NCI-H2171 (cell line): ENCODE results near the gene ZNF219.
"Not testable (repeated sequence)": the region's sequence is repeated elsewhere in the genome, so short reads cannot be mapped to it uniquely, and the experiment has no call there.

Experiments used
- DNase-seq: peaks from one replicate; lab custom pipeline; 2025; lab: John Stamatoyannopoulos, UW

Gene ZNF219

DNA sequence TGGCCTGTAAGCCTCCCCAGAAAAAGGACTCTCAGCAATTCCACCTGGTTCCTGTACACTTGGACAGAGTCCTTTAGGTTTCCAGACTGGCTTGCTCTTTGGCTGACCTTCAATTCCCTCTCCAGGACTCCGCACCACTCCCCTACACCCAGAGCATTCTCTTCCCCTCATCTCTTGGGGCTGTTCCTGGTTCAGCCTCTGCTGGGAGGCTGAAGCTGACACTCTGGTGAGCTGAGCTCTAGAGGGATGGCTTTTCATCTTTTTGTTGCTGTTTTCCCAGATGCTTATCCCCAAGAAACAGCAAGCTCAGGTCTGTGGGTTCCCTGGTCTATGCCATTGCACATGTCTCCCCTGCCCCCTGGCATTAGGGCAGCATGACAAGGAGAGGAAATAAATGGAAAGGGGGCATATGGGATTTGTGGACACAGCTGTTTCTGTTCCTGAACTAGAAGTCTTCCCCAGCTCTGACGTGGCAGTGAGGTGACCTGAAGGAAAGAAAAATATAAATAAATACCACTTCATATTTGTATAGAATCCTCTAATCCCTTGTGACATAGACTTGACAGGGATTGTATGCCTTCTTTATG is 55.0 kb downstream of the ZNF219 start:
- no peak for DNase-seq

DNA sequence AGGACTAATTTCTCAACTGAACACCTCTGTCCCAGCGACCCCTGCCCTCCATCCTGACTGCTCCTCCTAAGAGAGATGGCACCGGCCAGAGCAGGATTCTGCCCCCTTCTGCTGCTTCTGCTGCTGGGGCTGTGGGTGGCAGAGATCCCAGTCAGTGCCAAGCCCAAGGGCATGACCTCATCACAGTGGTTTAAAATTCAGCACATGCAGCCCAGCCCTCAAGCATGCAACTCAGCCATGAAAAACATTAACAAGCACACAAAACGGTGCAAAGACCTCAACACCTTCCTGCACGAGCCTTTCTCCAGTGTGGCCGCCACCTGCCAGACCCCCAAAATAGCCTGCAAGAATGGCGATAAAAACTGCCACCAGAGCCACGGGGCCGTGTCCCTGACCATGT is 55.5 kb downstream of the ZNF219 start:
- no peak for DNase-seq

DNA sequence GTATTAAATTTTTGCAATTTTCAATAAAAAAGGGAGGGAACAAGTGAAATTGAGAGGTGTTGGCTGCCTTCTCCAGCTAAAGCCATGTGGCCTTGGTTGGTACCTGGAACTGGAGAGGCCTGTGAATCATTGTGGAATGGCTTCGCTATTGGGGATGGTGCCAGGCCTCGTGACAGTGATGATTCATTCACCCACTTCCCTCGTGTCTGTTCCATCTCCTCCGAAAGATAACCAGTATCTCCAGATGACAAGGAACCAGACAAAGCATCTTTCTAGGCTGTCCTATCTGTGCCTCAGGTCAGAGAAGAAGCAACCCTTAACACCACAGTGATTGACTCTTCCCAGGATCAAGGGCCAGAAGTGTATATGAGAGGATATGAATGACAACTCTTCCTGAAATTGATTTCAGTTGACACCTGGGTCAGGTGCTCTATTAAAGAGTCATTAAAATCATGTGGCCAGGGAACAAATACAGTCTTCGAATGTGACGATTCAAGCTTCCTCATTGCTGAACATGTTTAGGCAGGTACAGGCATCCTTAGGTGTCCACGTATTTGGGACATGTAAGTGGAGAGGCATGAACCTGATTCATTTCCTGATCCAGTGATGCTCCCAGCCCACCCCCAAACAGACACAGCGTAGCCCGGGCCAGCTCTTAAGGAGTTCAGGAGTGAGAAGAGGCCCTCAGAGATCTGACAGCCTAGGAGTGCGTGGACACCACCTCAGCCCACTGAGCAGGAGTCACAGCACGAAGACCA is 56.6 kb downstream of the ZNF219 start, which contains the start of gene RNASE7:
Gene RNASE7, plus strand, starts transcription at position 687 of the 758 bp plus-strand sequence. CDS start 631 bp downstream, outside the sequence.
- no peak for DNase-seq

DNA sequence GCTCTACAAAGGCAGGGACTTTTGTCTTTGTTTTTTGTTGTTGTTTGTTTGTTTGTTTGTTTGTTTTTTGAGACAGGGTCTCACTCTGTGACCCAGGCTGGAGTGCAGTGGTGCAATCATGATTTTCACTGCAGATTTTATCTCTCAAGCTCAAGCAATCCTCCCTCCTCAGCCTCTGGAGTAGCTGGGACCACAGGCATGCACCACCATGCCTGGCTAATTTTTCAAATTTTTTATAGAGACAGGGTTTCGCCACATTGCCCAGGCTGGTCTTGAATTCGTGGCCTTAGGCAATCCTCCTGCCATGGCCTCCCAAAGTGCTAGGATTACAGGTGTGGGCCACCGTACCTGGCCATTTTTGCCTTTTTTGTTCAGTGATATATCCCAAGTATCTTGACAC is 57.5 kb downstream of the ZNF219 start:
- not testable (repeated sequence) for DNase-seq

DNA sequence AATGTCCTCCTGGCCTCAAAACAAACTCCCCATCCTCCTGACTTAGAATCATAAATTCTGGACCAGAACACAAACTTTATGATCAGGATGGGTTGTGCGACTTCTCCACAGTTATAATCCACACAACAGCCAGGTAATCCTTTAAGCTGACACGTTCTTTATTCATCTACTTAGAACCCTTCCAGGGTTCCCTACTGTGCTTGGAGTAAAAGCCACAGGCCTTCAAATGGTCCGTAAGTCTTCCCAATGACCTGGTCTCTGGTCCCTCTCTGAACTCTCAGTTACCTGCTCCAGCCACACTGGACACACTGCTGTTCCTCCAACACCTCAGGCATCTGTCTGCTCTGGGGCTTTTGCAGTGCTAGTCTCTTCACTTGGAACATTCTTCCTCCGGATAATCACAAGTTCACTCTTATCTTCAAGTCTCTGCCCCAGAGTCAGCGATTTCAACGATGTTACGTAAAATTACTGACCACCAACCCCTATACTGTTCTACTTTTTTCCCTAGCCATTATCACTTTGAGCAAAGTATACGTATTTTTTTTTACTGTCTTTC is 58.0 kb downstream of the ZNF219 start:
- DNase-seq, result no peak
